ENCODE data around the gene LTBP1. TPM values are rescaled to one million over a fixed set of nuclear protein-coding genes. Genes with fewer than 3 reads are reported as not detected.
A peak's percentile ranks its signal among the peaks of the same experiment; 100 is the strongest.

The LTBP1 gene, protein sequence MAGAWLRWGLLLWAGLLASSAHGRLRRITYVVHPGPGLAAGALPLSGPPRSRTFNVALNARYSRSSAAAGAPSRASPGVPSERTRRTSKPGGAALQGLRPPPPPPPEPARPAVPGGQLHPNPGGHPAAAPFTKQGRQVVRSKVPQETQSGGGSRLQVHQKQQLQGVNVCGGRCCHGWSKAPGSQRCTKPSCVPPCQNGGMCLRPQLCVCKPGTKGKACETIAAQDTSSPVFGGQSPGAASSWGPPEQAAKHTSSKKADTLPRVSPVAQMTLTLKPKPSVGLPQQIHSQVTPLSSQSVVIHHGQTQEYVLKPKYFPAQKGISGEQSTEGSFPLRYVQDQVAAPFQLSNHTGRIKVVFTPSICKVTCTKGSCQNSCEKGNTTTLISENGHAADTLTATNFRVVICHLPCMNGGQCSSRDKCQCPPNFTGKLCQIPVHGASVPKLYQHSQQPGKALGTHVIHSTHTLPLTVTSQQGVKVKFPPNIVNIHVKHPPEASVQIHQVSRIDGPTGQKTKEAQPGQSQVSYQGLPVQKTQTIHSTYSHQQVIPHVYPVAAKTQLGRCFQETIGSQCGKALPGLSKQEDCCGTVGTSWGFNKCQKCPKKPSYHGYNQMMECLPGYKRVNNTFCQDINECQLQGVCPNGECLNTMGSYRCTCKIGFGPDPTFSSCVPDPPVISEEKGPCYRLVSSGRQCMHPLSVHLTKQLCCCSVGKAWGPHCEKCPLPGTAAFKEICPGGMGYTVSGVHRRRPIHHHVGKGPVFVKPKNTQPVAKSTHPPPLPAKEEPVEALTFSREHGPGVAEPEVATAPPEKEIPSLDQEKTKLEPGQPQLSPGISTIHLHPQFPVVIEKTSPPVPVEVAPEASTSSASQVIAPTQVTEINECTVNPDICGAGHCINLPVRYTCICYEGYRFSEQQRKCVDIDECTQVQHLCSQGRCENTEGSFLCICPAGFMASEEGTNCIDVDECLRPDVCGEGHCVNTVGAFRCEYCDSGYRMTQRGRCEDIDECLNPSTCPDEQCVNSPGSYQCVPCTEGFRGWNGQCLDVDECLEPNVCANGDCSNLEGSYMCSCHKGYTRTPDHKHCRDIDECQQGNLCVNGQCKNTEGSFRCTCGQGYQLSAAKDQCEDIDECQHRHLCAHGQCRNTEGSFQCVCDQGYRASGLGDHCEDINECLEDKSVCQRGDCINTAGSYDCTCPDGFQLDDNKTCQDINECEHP (N-terminal part only)
- total RNA-seq (2021): 27.3 and 28.5 TPM in 2 replicates
- long read RNA-seq, full-length matches to known transcripts: 1 of 10 reads
- long read RNA-seq, partial matches to known transcripts: 5 of 10 reads
- long read RNA-seq, other reads (novel, unspliced or antisense): 4 of 10 reads

DNA sequence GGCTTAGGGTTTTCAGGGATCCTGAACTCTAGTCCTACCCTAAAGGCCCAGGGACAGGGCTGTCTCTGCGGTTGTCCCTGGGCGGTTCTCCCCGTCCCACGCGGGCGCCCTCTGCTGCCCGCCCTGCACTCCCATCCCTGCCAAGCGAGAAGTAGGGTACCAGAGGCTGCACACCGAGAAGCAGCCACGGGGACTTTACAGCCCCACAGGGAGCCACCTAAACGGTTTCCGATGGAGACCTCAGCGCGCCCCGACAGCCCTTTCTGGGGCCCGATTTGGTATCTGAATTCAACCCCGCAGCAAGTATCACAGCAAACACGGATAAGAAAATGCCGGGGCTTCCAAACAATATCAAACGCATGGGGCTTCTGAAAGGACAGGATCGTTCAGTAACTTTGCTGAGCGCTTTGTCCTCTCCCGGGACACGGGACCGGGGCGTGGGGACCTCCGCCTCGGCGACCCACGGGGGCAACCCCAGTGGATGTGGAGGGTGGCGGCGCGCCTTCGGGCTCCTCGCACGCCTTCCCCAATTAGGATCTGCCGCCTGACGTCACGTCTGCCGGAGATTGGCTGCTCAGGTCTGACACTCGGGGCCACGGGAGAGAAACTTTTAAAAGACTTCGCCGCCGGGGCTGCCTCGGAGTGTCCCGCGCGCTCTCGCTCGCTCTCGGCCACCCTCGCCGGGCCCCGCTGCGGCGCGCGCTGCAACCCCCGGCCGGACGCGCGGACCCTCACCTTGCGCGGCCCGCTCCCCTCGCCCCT, at the start of gene LTBP1:
Gene LTBP1, plus strand, starts transcription at position 640 of the 762 bp plus-strand sequence. CDS start 372 bp downstream, outside the sequence.
- Histone ChIP-seq H4K5ac (ENCODE audit: insufficient read length, low read depth, low read length) (no peak within 1 kb of the TSS), H2BK15ac (ENCODE audit: low read depth, low read length) (no peak within 1 kb of the TSS), H3K4me2 (ENCODE audit: insufficient read depth, insufficient read length, low read length) (peak within 1 kb of the TSS; percentile 53), H3K79me2 (ENCODE audit: insufficient read depth, low read length) (no peaks in the 10 kb centered on the region), H3K4me1 (ENCODE audit: insufficient read depth, low read length) (peaks cover 2% of the 10 kb centered on the region; the same call in 1 of the 2 replicates), H4K20me1 (ENCODE audit: control insufficient read depth, insufficient read depth, insufficient read length) (no peaks in the 10 kb centered on the region), H4K91ac (ENCODE audit: insufficient read length, low read depth, low read length) (no peak within 1 kb of the TSS), H3K9ac (ENCODE audit: extremely low read depth, insufficient read length, low read length) (peak within 1 kb of the TSS; percentile 24), H2BK5ac (ENCODE audit: insufficient read length, low read length) (no peak within 1 kb of the TSS), H3T11ph (ENCODE audit: low read length) (no peak within 1 kb of the TSS), H3K4ac (ENCODE audit: low read depth, low read length) (no peak within 1 kb of the TSS), H2AFZ (ENCODE audit: low read length) (no peak within 1 kb of the TSS), H3K23ac (ENCODE audit: insufficient read length, low read depth, low read length) (no peak within 1 kb of the TSS), H3K23me2 (ENCODE audit: insufficient read length, low read depth, low read length, poor library complexity, severe bottlenecking) (peaks cover 3% of the 10 kb centered on the region), H3K27ac (ENCODE audit: insufficient read length, low read depth, low read length) (no peak within 1 kb of the TSS), H3K27me3 (ENCODE audit: insufficient read depth, low read length) (no peaks in the 10 kb centered on the region), H3K18ac (ENCODE audit: insufficient read length, low read depth, low read length) (no peak within 1 kb of the TSS), H2BK120ac (ENCODE audit: low read depth, low read length, poor library complexity, severe bottlenecking) (no peak within 1 kb of the TSS), H3K9me3 (ENCODE audit: control insufficient read depth, low read depth, low read length) (no peaks in the 10 kb centered on the region), H3K14ac (ENCODE audit: insufficient read depth, low read length) (peak within 1 kb of the TSS; percentile 83; the same call in 1 of the 2 replicates), H3K56ac (ENCODE audit: insufficient read length, low read depth, low read length) (no peak within 1 kb of the TSS), H2BK12ac (ENCODE audit: insufficient read length, low read depth, low read length) (no peak within 1 kb of the TSS), H2AK5ac (ENCODE audit: insufficient read length, low read length) (no peak within 1 kb of the TSS), H3K79me1 (ENCODE audit: insufficient read depth, low read depth, low read length, poor library complexity, severe bottlenecking) (no peaks in the 10 kb centered on the region), H2BK20ac (ENCODE audit: low read depth, low read length, poor library complexity, severe bottlenecking) (no peak within 1 kb of the TSS), H4K8ac (replicated peaks; ENCODE audit: insufficient read length, low read depth, low read length) (no peak within 1 kb of the TSS)
- no CpG with 5 or more reads among the region's 68 CpGs for WGBS (ENCODE audit: extremely low coverage, insufficient read length, low lambda C conversion rate)
- DNase-seq: peak; percentile 77
- Mint-ChIP-seq H3K9me3 (peaks cover 0 to 3% of the 10 kb centered on the region in 2 experiments; a peak in 2 of 5 replicates), H3K4me3 (peak within 1 kb of the TSS; percentile 76 to 86), H3K27me3 (ENCODE audit: low read depth) (peaks cover 8% of the 10 kb centered on the region), H3K36me3 (ENCODE audit: insufficient read depth in 1 of 3, low read depth in 3 of 3) (peaks cover 0 to 5% (median 0%) of the 10 kb centered on the region in 3 experiments; a peak in 4 of 7 replicates), H3K27ac (no peak within 1 kb of the TSS), H3K4me1 (peaks cover 29 to 34% of the 10 kb centered on the region in 2 experiments)
- TF ChIP-seq, protein P1, sequence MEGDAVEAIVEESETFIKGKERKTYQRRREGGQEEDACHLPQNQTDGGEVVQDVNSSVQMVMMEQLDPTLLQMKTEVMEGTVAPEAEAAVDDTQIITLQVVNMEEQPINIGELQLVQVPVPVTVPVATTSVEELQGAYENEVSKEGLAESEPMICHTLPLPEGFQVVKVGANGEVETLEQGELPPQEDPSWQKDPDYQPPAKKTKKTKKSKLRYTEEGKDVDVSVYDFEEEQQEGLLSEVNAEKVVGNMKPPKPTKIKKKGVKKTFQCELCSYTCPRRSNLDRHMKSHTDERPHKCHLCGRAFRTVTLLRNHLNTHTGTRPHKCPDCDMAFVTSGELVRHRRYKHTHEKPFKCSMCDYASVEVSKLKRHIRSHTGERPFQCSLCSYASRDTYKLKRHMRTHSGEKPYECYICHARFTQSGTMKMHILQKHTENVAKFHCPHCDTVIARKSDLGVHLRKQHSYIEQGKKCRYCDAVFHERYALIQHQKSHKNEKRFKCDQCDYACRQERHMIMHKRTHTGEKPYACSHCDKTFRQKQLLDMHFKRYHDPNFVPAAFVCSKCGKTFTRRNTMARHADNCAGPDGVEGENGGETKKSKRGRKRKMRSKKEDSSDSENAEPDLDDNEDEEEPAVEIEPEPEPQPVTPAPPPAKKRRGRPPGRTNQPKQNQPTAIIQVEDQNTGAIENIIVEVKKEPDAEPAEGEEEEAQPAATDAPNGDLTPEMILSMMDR (conservative IDR thresholded peaks at IDR 0.05): peak; percentile 82
